ENCODE results near the gene GRAP2.

GRCh38 chr22:39908136-39908535, 7.3 kb downstream of the GRAP2 start:
- no peak for TF ChIP-seq RXRA (IDR thresholded peaks at IDR 0.05; ENCODE audit: borderline replicate concordance, low read depth)
- no peak for TF ChIP-seq YY1 (IDR thresholded peaks at IDR 0.05; ENCODE audit: low read depth)
- TF ChIP-seq, protein P1, sequence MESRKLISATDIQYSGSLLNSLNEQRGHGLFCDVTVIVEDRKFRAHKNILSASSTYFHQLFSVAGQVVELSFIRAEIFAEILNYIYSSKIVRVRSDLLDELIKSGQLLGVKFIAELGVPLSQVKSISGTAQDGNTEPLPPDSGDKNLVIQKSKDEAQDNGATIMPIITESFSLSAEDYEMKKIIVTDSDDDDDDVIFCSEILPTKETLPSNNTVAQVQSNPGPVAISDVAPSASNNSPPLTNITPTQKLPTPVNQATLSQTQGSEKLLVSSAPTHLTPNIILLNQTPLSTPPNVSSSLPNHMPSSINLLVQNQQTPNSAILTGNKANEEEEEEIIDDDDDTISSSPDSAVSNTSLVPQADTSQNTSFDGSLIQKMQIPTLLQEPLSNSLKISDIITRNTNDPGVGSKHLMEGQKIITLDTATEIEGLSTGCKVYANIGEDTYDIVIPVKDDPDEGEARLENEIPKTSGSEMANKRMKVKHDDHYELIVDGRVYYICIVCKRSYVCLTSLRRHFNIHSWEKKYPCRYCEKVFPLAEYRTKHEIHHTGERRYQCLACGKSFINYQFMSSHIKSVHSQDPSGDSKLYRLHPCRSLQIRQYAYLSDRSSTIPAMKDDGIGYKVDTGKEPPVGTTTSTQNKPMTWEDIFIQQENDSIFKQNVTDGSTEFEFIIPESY (IDR thresholded peaks at IDR 0.05; ENCODE audit: borderline replicate concordance, low read depth), result no peak
- TF ChIP-seq, protein P2, sequence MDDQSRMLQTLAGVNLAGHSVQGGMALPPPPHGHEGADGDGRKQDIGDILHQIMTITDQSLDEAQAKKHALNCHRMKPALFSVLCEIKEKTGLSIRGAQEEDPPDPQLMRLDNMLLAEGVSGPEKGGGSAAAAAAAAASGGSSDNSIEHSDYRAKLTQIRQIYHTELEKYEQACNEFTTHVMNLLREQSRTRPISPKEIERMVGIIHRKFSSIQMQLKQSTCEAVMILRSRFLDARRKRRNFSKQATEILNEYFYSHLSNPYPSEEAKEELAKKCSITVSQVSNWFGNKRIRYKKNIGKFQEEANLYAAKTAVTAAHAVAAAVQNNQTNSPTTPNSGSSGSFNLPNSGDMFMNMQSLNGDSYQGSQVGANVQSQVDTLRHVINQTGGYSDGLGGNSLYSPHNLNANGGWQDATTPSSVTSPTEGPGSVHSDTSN (IDR thresholded peaks at IDR 0.05), result no peak
- TF ChIP-seq, protein P3, sequence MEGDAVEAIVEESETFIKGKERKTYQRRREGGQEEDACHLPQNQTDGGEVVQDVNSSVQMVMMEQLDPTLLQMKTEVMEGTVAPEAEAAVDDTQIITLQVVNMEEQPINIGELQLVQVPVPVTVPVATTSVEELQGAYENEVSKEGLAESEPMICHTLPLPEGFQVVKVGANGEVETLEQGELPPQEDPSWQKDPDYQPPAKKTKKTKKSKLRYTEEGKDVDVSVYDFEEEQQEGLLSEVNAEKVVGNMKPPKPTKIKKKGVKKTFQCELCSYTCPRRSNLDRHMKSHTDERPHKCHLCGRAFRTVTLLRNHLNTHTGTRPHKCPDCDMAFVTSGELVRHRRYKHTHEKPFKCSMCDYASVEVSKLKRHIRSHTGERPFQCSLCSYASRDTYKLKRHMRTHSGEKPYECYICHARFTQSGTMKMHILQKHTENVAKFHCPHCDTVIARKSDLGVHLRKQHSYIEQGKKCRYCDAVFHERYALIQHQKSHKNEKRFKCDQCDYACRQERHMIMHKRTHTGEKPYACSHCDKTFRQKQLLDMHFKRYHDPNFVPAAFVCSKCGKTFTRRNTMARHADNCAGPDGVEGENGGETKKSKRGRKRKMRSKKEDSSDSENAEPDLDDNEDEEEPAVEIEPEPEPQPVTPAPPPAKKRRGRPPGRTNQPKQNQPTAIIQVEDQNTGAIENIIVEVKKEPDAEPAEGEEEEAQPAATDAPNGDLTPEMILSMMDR (IDR thresholded peaks at IDR 0.05), result no peak
- no peak for TF ChIP-seq ELF1 (IDR thresholded peaks at IDR 0.05)
- no peak for TF ChIP-seq RAD21 (IDR thresholded peaks at IDR 0.05; ENCODE audit: low read length)
- no peak for TF ChIP-seq MXI1 (IDR thresholded peaks at IDR 0.05; ENCODE audit: low read depth, low read length)
- TF ChIP-seq POLR2AphosphoS5 (IDR thresholded peaks at IDR 0.05; ENCODE audit: low read depth, low read length), result no peak
- TF ChIP-seq TAF1 (IDR thresholded peaks at IDR 0.05; ENCODE audit: borderline replicate concordance, low read depth, low read length), result no peak
- no peak for TF ChIP-seq GABPA (IDR thresholded peaks at IDR 0.05; ENCODE audit: low read depth)
- TF ChIP-seq NFIC (IDR thresholded peaks at IDR 0.05; ENCODE audit: borderline replicate concordance), result no peak
